ENCODE measurements around the gene SOX15.
"Not testable (repeated sequence)": the region's sequence is repeated elsewhere in the genome, so short reads cannot be mapped to it uniquely, and the experiment has no call there.

Gene SOX15

GRCh38 chr17:7629939-7630571 is 40.2 kb upstream of the SOX15 start, which contains the start of gene SHBG:
SHBG (plus strand) TSS chr17:7630135; CDS start chr17:7630173, 38 bp downstream.
- no peak for TF ChIP-seq CTCF (IDR thresholded peaks at IDR 0.05; ENCODE audit: borderline replicate concordance, control extremely low read depth, extremely low read depth, insufficient read depth, missing control alignments)
- in situ Hi-C loops (cut with MboI; ENCODE audit: low sequenced_read_pairs, unreplicated experiment) = no loop called here
- no peak for DNase-seq (ENCODE audit: low spot score)

GRCh38 chr17:7627250-7628121 is 37.6 kb upstream of the SOX15 start, which contains the start of gene SAT2:
SAT2 (minus strand) TSS chr17:7627821; CDS start chr17:7627635, 186 bp downstream.
- peak; percentile 99 for DNase-seq (ENCODE audit: low spot score)
- no peak for TF ChIP-seq CTCF (IDR thresholded peaks at IDR 0.05; ENCODE audit: borderline replicate concordance, control extremely low read depth, extremely low read depth, insufficient read depth, missing control alignments)
- in situ Hi-C loops (cut with MboI; ENCODE audit: low sequenced_read_pairs, unreplicated experiment) = no loop called here

GRCh38 chr17:7626956-7627249 is 37.0 kb upstream of the SOX15 start:
- no peak for DNase-seq (ENCODE audit: low spot score)
- TF ChIP-seq CTCF (IDR thresholded peaks at IDR 0.05; ENCODE audit: borderline replicate concordance, control extremely low read depth, extremely low read depth, insufficient read depth, missing control alignments) = no peak
- in situ Hi-C loops (cut with MboI; ENCODE audit: low sequenced_read_pairs, unreplicated experiment) = no loop called here

GRCh38 chr17:7626307-7626706 is 36.4 kb upstream of the SOX15 start:
- in situ Hi-C loops (cut with MboI; ENCODE audit: low sequenced_read_pairs, unreplicated experiment) = no loop called here
- DNase-seq (ENCODE audit: low spot score) = no peak
- TF ChIP-seq CTCF (IDR thresholded peaks at IDR 0.05; ENCODE audit: borderline replicate concordance, control extremely low read depth, extremely low read depth, insufficient read depth, missing control alignments) = no peak

- in situ Hi-C loops (cut with MboI; ENCODE audit: low sequenced_read_pairs, unreplicated experiment); DNase-seq (ENCODE audit: low spot score): not testable (repeated sequence)
These were observed 35.9 kb upstream of the SOX15 start for GRCh38 chr17:7625749-7626148.

GRCh38 chr17:7623661-7624060 is 33.8 kb upstream of the SOX15 start:
- no peak for TF ChIP-seq CTCF (IDR thresholded peaks at IDR 0.05; ENCODE audit: borderline replicate concordance, control extremely low read depth, extremely low read depth, insufficient read depth, missing control alignments)
- in situ Hi-C loops (cut with MboI; ENCODE audit: low sequenced_read_pairs, unreplicated experiment) = no loop called here
- DNase-seq (ENCODE audit: low spot score) = no peak

GRCh38 chr17:7620835-7621234 is 30.9 kb upstream of the SOX15 start:
- no peak for TF ChIP-seq CTCF (IDR thresholded peaks at IDR 0.05; ENCODE audit: borderline replicate concordance, control extremely low read depth, extremely low read depth, insufficient read depth, missing control alignments)
- in situ Hi-C loops (cut with MboI; ENCODE audit: low sequenced_read_pairs, unreplicated experiment) = no loop called here
- no peak for DNase-seq (ENCODE audit: low spot score)

Measured in GM13976 (cell line).